KOPT-K1 (cell line): ENCODE data around the gene ITGA11.

Experiments
- H3K27ac ChIP-seq: fragments of 200-600 bp; sonication (generic); 2 replicates; pipeline ENCODE4 v1.5.1; 2016; ENCODE audit warnings: antibody characterized with exemption, mild to moderate bottlenecking, low read depth, low read length; ENCODE audit not compliant: poor library complexity, severe bottlenecking
- H3K36me3 ChIP-seq: fragments of 200-600 bp; sonication (generic); 2 replicates; pipeline ENCODE4 v1.5.1; 2017; ENCODE audit warnings: antibody characterized with exemption, mild to moderate bottlenecking, low read length, moderate library complexity; ENCODE audit not compliant: insufficient read depth
- H3K9me3 ChIP-seq: fragments of 200-600 bp; sonication (generic); 2 replicates; pipeline ENCODE4 v1.5.1; 2017; ENCODE audit warnings: antibody characterized with exemption, low read length, mild to moderate bottlenecking; ENCODE audit not compliant: insufficient read depth, poor library complexity, severe bottlenecking

The ITGA11 gene

DNA sequence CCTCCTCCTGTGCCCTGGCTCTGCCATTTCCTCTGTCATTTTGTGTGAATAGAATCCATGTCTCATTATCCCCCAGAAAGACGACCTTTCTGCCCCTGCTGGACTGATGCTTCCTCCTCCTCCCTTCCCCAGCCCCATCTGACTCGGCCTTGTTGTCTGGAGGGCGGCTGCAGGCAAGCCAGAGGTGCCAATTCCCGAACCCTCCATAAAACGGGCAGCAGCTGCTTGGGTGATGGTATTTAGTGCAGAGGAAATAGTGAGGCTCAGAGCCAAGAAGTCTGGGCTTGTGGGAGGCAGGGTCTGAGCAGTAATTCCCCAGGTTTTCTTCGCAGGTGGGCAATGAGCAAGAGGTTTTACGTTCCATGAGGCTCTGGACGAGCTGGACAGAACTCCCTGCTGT is 71.2 kb downstream of the ITGA11 start:
- Histone ChIP-seq H3K27ac (no peak overlapping the region), H3K9me3 (peaks cover 12% of the 10 kb centered on the region), H3K36me3 (no peaks in the 10 kb centered on the region)

- H3K27ac ChIP-seq: no peak overlapping the region
- H3K36me3 ChIP-seq: no peaks in the 10 kb centered on the region
- H3K9me3 ChIP-seq: peaks cover 12% of the 10 kb centered on the region
Observed at GRCh38 chr15:68356778-68357177, 75.2 kb downstream of the ITGA11 start.

- Histone ChIP-seq H3K27ac (no peak overlapping the region), H3K36me3 (no peaks in the 10 kb centered on the region)
Observed at GRCh38 chr15:68354923-68355322, 77.0 kb downstream of the ITGA11 start.

GRCh38 chr15:68354268-68354667 is 77.7 kb downstream of the ITGA11 start:
- Histone ChIP-seq H3K9me3 (peaks cover 12% of the 10 kb centered on the region), H3K36me3 (no peaks in the 10 kb centered on the region), H3K27ac (no peak overlapping the region)

More at GRCh38 chr15:68354923-68355322, 77.0 kb downstream of the ITGA11 start:
- H3K9me3 ChIP-seq: peaks cover 12% of the 10 kb centered on the region

DNA sequence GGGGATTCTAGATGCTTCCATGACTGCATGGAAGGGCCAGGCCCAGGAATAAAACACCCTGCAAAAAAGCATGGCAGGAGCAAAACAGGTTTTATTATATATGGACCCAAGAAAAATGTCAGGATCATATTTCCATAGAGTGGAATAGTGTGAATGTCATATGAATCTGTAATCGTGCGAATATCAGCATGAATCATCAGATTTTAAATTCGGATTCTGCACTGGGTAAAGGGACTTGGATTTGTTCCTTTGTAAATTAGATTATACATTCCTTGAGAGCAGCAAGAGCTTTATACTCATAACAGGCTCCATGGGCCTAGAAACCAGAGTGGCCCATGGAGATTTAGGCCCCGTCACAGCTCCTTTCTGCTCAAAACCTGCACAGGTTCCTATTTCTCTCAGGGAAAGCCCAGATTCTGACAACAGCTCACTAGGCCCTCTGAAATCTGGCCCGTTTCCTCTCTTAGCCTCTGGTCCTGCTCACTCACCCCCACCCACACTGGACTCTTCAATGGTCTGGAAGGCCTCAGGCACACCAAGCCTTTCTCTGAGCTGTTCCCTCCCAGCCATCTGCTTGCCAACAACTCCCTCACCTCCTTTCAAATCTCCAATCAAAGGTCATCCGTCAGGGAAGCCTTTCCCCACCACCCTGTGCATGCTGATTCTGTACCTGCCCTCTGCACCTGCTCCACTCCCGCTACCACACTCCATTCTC is 78.4 kb downstream of the ITGA11 start:
- Histone ChIP-seq H3K27ac (no peak overlapping the region), H3K36me3 (no peaks in the 10 kb centered on the region), H3K9me3 (peaks cover 12% of the 10 kb centered on the region)

DNA sequence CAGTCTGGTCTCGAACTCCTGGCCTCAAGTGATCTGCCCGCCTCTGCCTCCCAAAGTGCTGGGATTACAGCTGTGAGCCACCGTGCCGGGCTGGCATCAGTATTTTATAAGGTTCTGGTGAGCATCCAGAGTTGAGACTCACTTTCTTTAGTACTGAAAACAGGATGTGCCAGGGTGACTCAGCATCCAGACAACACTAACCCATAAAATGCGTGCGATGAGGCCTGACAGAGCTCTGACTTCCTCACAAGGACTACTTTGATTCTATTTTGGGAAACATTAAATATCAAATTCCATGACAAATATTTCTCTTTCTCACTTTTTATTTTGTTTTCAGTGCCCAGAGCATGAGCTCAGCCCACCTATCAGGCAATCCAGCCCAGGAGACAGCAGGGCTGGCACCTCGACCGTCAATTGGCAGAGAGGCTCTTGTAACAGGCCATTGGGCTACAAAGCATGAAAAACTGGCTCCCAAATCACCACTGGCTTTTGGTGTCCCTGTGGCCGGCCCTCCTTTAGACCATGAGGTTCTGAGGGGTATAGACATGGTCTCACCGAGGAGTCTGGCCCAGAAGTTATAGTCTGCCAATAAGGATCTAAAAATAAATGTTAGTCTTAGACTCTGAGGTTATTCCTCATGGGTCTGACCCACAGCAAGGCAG is 79.4 kb downstream of the ITGA11 start:
- Histone ChIP-seq H3K36me3 (no peaks in the 10 kb centered on the region), H3K27ac (no peak overlapping the region), H3K9me3 (peaks cover 12% of the 10 kb centered on the region)

DNA sequence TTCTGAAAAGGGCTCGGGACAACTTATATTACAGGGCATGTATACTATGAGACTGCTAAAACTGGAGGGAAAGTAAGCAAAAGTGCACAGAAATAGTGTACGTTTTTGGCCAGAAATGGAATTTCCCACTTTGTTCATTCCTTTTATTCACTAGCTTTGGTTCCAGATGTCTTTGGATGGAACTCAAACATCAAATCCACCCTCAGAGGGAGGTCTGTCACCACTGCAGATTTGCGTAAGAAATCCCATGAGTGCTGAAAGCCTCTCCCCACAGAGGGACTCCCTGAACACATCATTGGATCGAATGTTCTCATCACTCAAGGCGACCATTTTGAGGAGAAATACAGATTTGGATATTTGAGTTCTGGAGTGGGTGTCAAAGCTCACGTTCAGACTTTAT is 82.8 kb downstream of the ITGA11 start:
- H3K9me3 ChIP-seq: no peaks in the 10 kb centered on the region
- H3K27ac ChIP-seq: no peak overlapping the region
- H3K36me3 ChIP-seq: no peaks in the 10 kb centered on the region

DNA sequence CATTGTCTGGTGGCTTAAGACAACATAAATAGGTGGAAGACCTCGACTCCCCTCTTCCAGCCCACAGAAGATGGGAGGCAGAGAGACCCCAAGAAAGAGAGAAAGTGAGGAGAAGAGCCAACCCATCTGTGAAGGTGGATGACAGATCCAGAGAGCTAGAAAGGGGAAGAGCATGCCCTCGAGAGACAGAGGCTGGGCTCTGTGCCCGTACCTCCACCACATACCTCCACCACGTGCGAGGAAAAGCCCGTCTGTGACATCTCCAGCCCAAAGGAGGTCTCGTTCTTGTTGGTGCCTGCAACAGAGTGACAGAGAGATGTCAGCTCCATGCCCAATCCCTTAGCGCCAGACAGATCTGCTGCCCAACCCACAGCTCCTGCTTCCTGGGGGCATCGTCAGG is 83.4 kb downstream of the ITGA11 start:
- Histone ChIP-seq H3K36me3 (no peaks in the 10 kb centered on the region), H3K9me3 (no peaks in the 10 kb centered on the region), H3K27ac (no peak overlapping the region)

DNA sequence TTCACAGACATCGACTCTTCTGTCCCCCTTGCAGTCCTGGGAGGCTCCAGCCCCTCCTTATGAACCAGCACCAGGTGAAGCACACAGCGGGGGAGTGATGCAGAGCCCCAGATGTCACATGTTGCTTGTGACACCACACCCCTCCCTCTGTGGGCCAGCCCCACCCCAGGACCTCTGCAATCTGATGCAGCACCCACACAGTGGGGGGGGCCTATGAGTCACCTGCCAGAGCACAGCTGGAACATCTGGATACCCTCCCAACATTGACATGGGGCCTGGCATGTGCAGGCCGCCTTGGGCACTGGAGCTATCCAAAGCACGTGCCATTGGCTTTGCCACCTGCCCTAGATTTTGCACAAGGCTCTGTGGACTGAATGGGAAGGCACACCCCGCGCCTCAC is 83.9 kb downstream of the ITGA11 start:
- Histone ChIP-seq H3K36me3 (no peaks in the 10 kb centered on the region), H3K9me3 (no peaks in the 10 kb centered on the region), H3K27ac (no peak overlapping the region)

GRCh38 chr15:68347392-68347791 is 84.6 kb downstream of the ITGA11 start:
- no peaks in the 10 kb centered on the region for H3K9me3 ChIP-seq
- no peaks in the 10 kb centered on the region for H3K36me3 ChIP-seq
- H3K27ac ChIP-seq: no peak overlapping the region

DNA sequence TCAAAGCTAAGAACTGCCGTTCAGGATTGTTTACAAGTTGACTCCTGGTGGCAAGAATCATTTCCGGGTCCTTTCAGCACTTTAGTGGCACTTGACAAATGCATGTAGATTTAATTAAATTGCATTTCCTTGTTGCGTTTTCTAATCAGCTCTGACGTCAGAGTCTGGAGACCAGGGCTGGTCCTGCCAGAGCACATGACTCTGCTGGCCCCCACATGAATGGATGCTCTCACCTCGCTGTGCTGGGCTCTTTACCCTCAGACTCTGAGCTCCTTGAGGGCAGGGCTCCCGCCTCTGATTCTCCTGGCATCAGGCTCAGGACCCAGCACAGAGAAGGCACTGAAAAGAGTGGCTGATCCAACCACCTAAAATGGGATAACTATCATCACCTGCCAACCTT is 85.0 kb downstream of the ITGA11 start:
- H3K9me3 ChIP-seq: no peaks in the 10 kb centered on the region
- H3K36me3 ChIP-seq: no peaks in the 10 kb centered on the region
- H3K27ac ChIP-seq: no peak overlapping the region

- Histone ChIP-seq H3K36me3 (no peaks in the 10 kb centered on the region), H3K27ac (no peak overlapping the region), H3K9me3 (no peaks in the 10 kb centered on the region)
Observed at GRCh38 chr15:68345481-68345880, 86.5 kb downstream of the ITGA11 start.

DNA sequence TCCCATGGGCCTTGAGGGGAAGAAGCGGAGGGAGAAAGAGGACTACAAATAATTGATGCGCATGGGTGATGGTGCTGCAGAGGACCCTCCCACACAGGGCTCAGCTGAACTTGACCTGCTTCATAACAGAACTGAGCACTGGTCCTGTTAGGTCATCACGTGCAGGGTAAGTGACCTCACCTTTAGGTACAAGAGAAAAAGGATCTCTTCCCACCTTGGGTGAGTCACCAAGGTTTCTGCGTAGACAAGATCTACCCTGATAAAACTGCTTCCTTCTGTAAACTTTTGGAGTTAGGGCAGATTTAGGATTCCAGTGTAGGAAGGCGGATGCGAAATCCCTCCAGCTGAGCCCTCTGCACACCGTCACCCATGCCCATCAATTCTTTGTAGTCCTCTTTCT is 87.4 kb downstream of the ITGA11 start:
- no peaks in the 10 kb centered on the region for H3K9me3 ChIP-seq
- H3K27ac ChIP-seq: no peak overlapping the region
- H3K36me3 ChIP-seq: no peaks in the 10 kb centered on the region

DNA sequence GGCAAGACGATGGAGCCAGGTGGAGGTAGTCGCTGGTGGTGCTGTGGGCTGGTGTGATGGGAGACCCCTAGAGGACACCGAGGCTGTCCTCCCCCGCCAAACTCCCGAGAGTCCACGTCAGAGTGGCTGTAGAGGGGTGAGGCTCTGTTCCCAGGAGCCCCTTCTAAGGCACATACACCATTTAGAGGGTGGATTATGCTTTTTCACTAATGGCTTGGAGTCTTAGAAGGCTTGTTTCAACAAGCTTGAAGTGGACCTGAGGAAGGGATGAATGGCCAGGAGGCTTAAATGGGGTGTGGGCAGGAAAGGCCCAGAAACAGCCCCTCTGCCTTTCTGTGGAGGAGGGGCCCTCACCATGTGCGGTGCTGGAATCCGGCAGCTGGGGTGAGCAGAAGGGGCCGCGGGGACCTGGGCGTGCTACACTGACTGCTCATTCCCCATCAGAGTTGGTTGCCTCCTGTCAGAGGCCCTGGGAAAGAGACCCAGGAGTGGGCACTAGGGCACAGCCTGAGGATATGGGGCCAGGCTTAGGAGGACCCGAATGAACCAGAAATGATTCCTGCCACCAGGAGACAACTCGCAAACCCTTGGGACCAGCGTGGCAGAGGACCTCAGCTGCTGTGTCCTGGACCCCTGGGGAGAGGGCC is 88.3 kb downstream of the ITGA11 start:
- Histone ChIP-seq H3K9me3 (no peaks in the 10 kb centered on the region), H3K36me3 (no peaks in the 10 kb centered on the region), H3K27ac (no peak overlapping the region)

DNA sequence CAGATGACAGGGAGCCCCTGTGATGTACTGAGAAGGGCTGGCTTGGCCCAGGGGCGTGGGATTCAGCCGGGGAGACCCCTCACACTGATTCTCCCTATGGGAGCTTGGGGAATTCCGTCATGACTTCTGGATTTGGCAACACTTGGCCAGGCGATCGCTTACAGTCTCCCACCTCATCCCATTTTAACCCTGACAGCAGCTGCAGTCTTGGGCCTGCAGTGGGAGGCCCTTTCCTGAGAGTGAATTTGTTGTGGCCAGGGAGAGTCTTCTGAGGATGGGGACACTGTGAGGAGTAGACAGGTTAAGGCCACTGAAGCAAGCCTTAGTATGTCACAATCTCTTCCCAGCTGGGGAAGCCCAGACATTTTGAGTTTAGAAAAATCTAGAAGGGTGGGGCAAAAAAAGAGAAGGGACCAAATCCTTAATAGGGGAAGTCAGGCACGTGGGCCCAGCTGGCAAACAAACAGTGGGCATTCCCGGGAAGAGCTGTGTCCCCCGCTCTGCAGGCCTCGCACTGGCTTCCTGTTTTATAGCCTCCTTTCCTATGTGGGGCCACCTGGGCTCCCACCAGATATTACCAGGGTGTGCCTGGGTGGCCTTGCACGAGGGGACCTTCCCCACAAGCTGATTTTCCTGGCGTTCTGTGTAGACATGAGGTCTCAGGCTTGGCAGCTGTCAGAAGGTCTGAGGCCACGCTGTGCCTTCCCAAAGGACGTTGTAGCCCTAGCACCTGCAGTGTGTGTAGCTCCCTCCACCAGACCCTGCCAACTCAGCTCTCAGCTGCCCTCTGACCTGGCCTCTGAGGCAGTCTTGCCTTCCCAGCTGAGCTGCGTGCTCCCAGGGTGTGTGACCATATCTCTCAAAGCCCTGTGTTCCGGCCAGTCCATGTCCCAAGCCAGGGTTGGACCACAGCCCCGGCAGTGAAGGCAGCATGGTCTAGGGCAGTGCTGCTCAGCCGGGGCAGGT is 89.9 kb downstream of the ITGA11 start:
- Histone ChIP-seq H3K9me3 (no peaks in the 10 kb centered on the region), H3K27ac (no peak overlapping the region), H3K36me3 (no peaks in the 10 kb centered on the region)
